ENCODE data around the gene PLOD3.

- TF ChIP-seq POLR2A (IDR thresholded peaks at IDR 0.05; ENCODE audit: low read depth, low read length) (no peak), POLR2AphosphoS5 (IDR thresholded peaks at IDR 0.05; ENCODE audit: low read depth, low read length) (no peak), TAF1 (IDR thresholded peaks at IDR 0.05; ENCODE audit: low read depth, low read length) (no peak)
These were observed 5.9 kb downstream of the PLOD3 start for GRCh38 chr7:101211501-101211900.

All from GM12891 (cell line).